ENCODE measurements around the gene LRIG1. TPM values are rescaled to one million over a fixed set of nuclear protein-coding genes. Genes with fewer than 3 reads are reported as not detected.

LRIG1 gene
- total and polyA plus RNA-seq, 2 of the 8 experiments (the other 6 are each of a cell fraction or from before 2014, with no cell fraction given), result 78.1 to 88.7 TPM

DNA sequence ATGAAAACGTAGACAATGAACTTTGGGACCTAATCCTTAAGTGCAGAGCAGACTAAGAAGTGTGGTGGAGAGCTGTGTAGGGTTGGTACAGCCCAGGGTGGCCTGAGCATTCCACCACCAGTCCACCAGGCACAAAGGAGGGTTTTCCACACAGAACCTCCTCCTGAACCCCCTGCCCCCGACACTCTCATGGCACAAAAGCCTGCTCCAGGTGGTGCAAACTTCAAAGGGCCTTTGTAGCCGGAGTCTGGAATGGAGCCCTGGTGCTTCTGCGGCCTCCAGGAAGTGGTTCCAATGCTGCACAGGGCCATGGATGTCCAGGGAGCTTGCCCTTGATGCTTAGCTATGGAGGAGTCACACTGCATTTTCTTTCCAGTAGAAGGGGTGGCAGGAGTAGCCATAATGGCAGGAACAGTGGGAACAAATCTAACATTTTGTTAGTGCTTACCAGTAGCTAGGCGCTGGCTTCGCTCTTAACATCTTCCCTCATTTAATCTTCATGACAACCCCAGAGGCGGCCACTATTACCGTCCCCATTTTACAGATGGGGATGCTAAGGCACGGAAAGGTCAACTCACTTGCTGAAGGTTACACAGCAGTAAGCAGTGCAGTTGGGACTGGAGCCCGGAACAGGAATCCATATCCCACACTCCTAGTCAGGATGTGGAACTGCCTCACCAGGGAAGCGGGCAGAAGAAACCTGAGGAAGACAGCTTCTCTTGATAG is 68.6 kb downstream of the LRIG1 start:
- Histone ChIP-seq H2BK15ac (ENCODE audit: low read length) (0 out of 2 replicates have a peak overlapping the region, but pooled peaks have one; percentile 50), H2BK5ac (ENCODE audit: low read depth, low read length) (0 out of 2 replicates have a peak overlapping the region, but pooled peaks have one; percentile 25), H3K4me2 (ENCODE audit: insufficient read depth in 1 of 2, low read depth in 2 of 2, low read length in 2 of 2) (no peak overlapping the region), H3K14ac (ENCODE audit: insufficient read length) (no peak overlapping the region), H3K36me3 (ENCODE audit: control insufficient read depth in 2 of 4, insufficient read depth in 4 of 4, low read length in 3 of 4) (peaks cover 0 to 4% (median 2%) of the 10 kb centered on the region in 4 experiments; a peak in 2 of 8 replicates), H2BK12ac (ENCODE audit: low read depth, low read length) (no peak overlapping the region), H4K8ac (ENCODE audit: extremely low read depth, insufficient read depth, low read length) (peak overlapping the region; percentile 3; the same call in 1 of the 2 replicates), H3K4me3 (ENCODE audit: extremely low read depth in 1 of 4, insufficient read depth in 2 of 4, low read depth in 3 of 4, low read length in 4 of 4) (no peak overlapping the region), H3K23ac (ENCODE audit: insufficient read length) (no peak overlapping the region), H3K4me1 (replicated peaks in 1 of 4; ENCODE audit: control insufficient read depth in 3 of 4, insufficient read depth in 4 of 4, low read length in 3 of 4) (peaks cover 4 to 28% (median 24%) of the 10 kb centered on the region in 4 experiments), H3K18ac (ENCODE audit: extremely low read depth, low read length) (no peak overlapping the region), H3K23me2 (ENCODE audit: low read depth, low read length) (no peaks in the 10 kb centered on the region), H2AFZ (ENCODE audit: low read length) (no peak overlapping the region), H3K9ac (replicated peaks in 1 of 4; ENCODE audit: extremely low read depth in 1 of 4, low read depth in 3 of 4, low read length in 3 of 4) (no peak overlapping the region), H2BK120ac (replicated peaks; ENCODE audit: low read depth, low read length) (no peak overlapping the region), H4K20me1 (replicated peaks in 1 of 2; ENCODE audit: control insufficient read depth in 1 of 2, insufficient read depth in 2 of 2, low read length in 2 of 2) (peaks cover 28 to 50% of the 10 kb centered on the region in 2 experiments), H3K27ac (ENCODE audit: low read depth, low read length) (no peak overlapping the region), H3K4ac (replicated peaks; ENCODE audit: insufficient read length, low read depth, low read length) (no peak overlapping the region), H3K9me3 (ENCODE audit: insufficient read depth in 2 of 2, low read depth in 1 of 2, low read length in 1 of 2) (no peaks in the 10 kb centered on the region), H3K79me2 (ENCODE audit: control insufficient read depth in 1 of 2, insufficient read depth in 2 of 2, low read length in 2 of 2) (peaks cover 9 to 100% of the 10 kb centered on the region in 2 experiments), H4K91ac (replicated peaks; ENCODE audit: insufficient read length, low read length) (no peak overlapping the region), H2BK20ac (ENCODE audit: low read length) (no peak overlapping the region), H2AK5ac (ENCODE audit: low read depth, low read length) (no peak overlapping the region), H3K27me3 (replicated peaks in 1 of 4; ENCODE audit: control insufficient read depth in 3 of 4, extremely low read depth in 1 of 4, insufficient read depth in 3 of 4, low read length in 3 of 4) (no peaks in the 10 kb centered on the region), H3K79me1 (ENCODE audit: low read depth, low read length) (peaks cover 25% of the 10 kb centered on the region), H4K5ac (ENCODE audit: insufficient read length, low read depth, low read length) (no peak overlapping the region), H3K56ac (replicated peaks; ENCODE audit: insufficient read length, low read depth, low read length) (no peak overlapping the region)
- ChIA-PET CTCF (ENCODE audit: partially characterized antibody) (interaction anchor here (1.0 to 3.3 kb wide), 2 partner anchors 24 to 67 kb away, joined by 3 to 14 read pairs; no protein-coding TSS in a partner anchor), POLR2A (ENCODE audit: partially characterized antibody) (interaction anchor here (1.0 kb wide), 1 partner anchor 10 kb away, joined by 5 read pairs; no protein-coding TSS in a partner anchor)
- WGBS, 2 experiments (ENCODE audit: extremely low coverage in 1 of 2, insufficient coverage in 1 of 2, insufficient read length in 1 of 2, insufficient replicate concordance in 2 of 2, low coverage in 1 of 2, low lambda C conversion rate in 2 of 2, missing lambda C conversion rate in 1 of 2), result 92% methylated on average over 11 of the region's 11 CpGs; no CpG with 5 or more reads in 1 of the 2 experiments
- no peak for FAIRE-seq
- no peak for DNase-seq (ENCODE audit: low read depth in 1 of 2, low spot score in 2 of 2)
- TF ChIP-seq SIX5 (IDR thresholded peaks at IDR 0.05; ENCODE audit: low read depth, low read length) (no peak), KDM5A (IDR thresholded peaks at IDR 0.05; ENCODE audit: low read length) (no peak), CREB1 (IDR thresholded peaks at IDR 0.05) (no peak), BCL11A (IDR thresholded peaks at IDR 0.05; ENCODE audit: low read depth in 2 of 2, low read length in 2 of 2) (no peak), SRF (IDR thresholded peaks at IDR 0.05; ENCODE audit: low read depth, low read length) (no peak), SP1 (IDR thresholded peaks at IDR 0.05; ENCODE audit: low read depth, low read length) (no peak)
- TF ChIP-seq, protein P1, sequence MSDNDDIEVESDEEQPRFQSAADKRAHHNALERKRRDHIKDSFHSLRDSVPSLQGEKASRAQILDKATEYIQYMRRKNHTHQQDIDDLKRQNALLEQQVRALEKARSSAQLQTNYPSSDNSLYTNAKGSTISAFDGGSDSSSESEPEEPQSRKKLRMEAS (IDR thresholded peaks at IDR 0.05), result no peak
